IMR-90 (cell line): ENCODE data around the gene CDX2. TPM values are rescaled to one million over a fixed set of nuclear protein-coding genes. Genes with fewer than 3 reads are reported as not detected.

ENCODE experiments used
- ATAC-seq: fragments of 200-7000 bp; cut with Tn5 transposase; 2 replicates; pipeline ENCODE4 v1.9.1; 2020; ENCODE audit warnings: low read depth, mild to moderate bottlenecking, moderate library complexity
- BruUV-seq: library from RNA; stranded (reverse); fragments of 400-500 nt; replicated peaks from 2 replicates; lab custom pipeline; 2021; lab: Mats Ljungman, UMichigan
- CTCF ChIA-PET: fragments of 300-600 bp; formaldehyde crosslinking; extraction: SDS; loops from one replicate; lab custom pipeline; 2021; ENCODE audit warnings: antibody characterized with exemption; lab: Yijun Ruan, JAX
- POLR2A ChIA-PET: fragments of 300-600 bp; sonication (Branson Sonifier 250); formaldehyde crosslinking; loops from one replicate; lab custom pipeline; 2022; ENCODE audit warnings: antibody characterized with exemption; ENCODE audit not compliant: unreplicated experiment; lab: Charles Lee
- DNase-seq: peaks from one replicate; pipeline ENCODE4 v3.0.0; 2013
- H2AFZ ChIP-seq: replicated peaks from 2 replicates; pipeline ENCODE3; 2013; ENCODE audit warnings: low read length, mild to moderate bottlenecking; ENCODE audit not compliant: poor library complexity
- H2AK5ac ChIP-seq: 2 replicates; pipeline ENCODE4 v1.6.1; 2013; ENCODE audit warnings: low read depth, low read length, inconsistent platforms
- H2AK9ac ChIP-seq: replicated peaks from 2 replicates; pipeline ENCODE3; 2013; ENCODE audit warnings: mild to moderate bottlenecking, low read depth, low read length, moderate library complexity; ENCODE audit not compliant: poor library complexity
- H2BK120ac ChIP-seq: 2 replicates; pipeline ENCODE4 v1.6.1; 2013; ENCODE audit warnings: low read depth, low read length, inconsistent platforms
- H2BK15ac ChIP-seq: 3 replicates; pipeline ENCODE4 v1.6.1; 2013; ENCODE audit warnings: low read depth, low read length, inconsistent platforms
- H2BK20ac ChIP-seq: 2 replicates; pipeline ENCODE4 v1.6.1; 2013; ENCODE audit warnings: low read depth, mild to moderate bottlenecking, inconsistent platforms, low read length, moderate library complexity
- H2BK5ac ChIP-seq: 2 replicates; pipeline ENCODE4 v1.6.1; 2013; ENCODE audit warnings: mild to moderate bottlenecking, low read depth, low read length, inconsistent platforms; ENCODE audit not compliant: poor library complexity, severe bottlenecking
- H3K14ac ChIP-seq: replicated peaks from 2 replicates; pipeline ENCODE4 v1.6.1; 2013; ENCODE audit warnings: low read depth, low read length, inconsistent platforms
- H3K18ac ChIP-seq: 2 replicates; pipeline ENCODE4 v1.6.1; 2013; ENCODE audit warnings: low read depth, low read length, control low read depth
- H3K23ac ChIP-seq: 2 replicates; pipeline ENCODE4 v1.6.1; 2013; ENCODE audit warnings: low read depth, low read length, inconsistent platforms
- H3K27ac ChIP-seq: 2 replicates; pipeline ENCODE4 v1.5.1; 2013; ENCODE audit warnings: mild to moderate bottlenecking, control low read depth, low read length; ENCODE audit not compliant: insufficient read depth
- H3K27me3 ChIP-seq: 2 replicates; pipeline ENCODE4 v1.6.1; 2013; ENCODE audit warnings: low read length; ENCODE audit not compliant: control insufficient read depth, insufficient read depth
- H3K36me3 ChIP-seq: 2 replicates; pipeline ENCODE4 v1.6.1; 2013; ENCODE audit warnings: low read length, mixed read lengths; ENCODE audit not compliant: control insufficient read depth, insufficient read depth
- H3K4ac ChIP-seq: 2 replicates; pipeline ENCODE4 v1.6.1; 2013; ENCODE audit warnings: low read depth, low read length, inconsistent platforms
- H3K4me1 ChIP-seq: 2 replicates; pipeline ENCODE4 v1.6.1; 2013; ENCODE audit warnings: low read length, mixed read lengths; ENCODE audit not compliant: control insufficient read depth, insufficient read depth
- H3K4me2 ChIP-seq: 2 replicates; pipeline ENCODE4 v1.6.1; 2013; ENCODE audit warnings: low read depth, mild to moderate bottlenecking, control low read depth, low read length, moderate library complexity
- H3K4me3 ChIP-seq: 2 replicates; pipeline ENCODE4 v1.5.1; 2013; ENCODE audit warnings: low read depth, mild to moderate bottlenecking, control low read depth, low read length, moderate library complexity; ENCODE audit not compliant: insufficient read depth
- H3K56ac ChIP-seq: 2 replicates; pipeline ENCODE4 v1.6.1; 2013; ENCODE audit warnings: low read length, inconsistent platforms; ENCODE audit not compliant: insufficient read depth; ENCODE audit errors: extremely low read depth
- H3K79me1 ChIP-seq, 2 experiments: 2 replicates each; pipeline ENCODE4 v1.6.1; 2013; ENCODE audit warnings: low read length in 2 of 2, inconsistent platforms in 1 of 2, low read depth in 1 of 2
- H3K9ac ChIP-seq: 2 replicates; pipeline ENCODE4 v1.6.1; 2013; ENCODE audit warnings: low read depth, low read length, control low read depth
- H3K9me1 ChIP-seq: 2 replicates; pipeline ENCODE4 v1.6.1; 2013; ENCODE audit warnings: low read length, inconsistent platforms; ENCODE audit not compliant: insufficient read depth
- H3K9me3 ChIP-seq: 2 replicates; pipeline ENCODE4 v1.6.1; 2013; ENCODE audit warnings: low read length; ENCODE audit not compliant: control insufficient read depth, insufficient read depth
- H4K20me1 ChIP-seq: 2 replicates; pipeline ENCODE4 v1.6.1; 2013; ENCODE audit warnings: low read length, inconsistent platforms; ENCODE audit not compliant: insufficient read depth
- H4K5ac ChIP-seq: 2 replicates; pipeline ENCODE4 v1.6.1; 2013; ENCODE audit warnings: mild to moderate bottlenecking, low read depth, low read length, control low read depth
- H4K8ac ChIP-seq, 2 experiments: 2 replicates each; pipeline ENCODE4 v1.6.1; 2013; ENCODE audit warnings: low read depth in 2 of 2, low read length in 2 of 2, control low read depth in 1 of 2, inconsistent platforms in 1 of 2
- H4K91ac ChIP-seq: 2 replicates; pipeline ENCODE4 v1.6.1; 2013; ENCODE audit warnings: low read depth, low read length, inconsistent platforms; ENCODE audit not compliant: insufficient read depth
- BHLHE40 ChIP-seq: fragments of 150-350 bp; IDR thresholded peaks from 2 replicates; pipeline ENCODE4 v1.6.1; 2016; ENCODE audit warnings: mild to moderate bottlenecking, low read depth, low read length
- CEBPB ChIP-seq: IDR thresholded peaks from 2 replicates; pipeline ENCODE4 v1.6.1; 2012; ENCODE audit warnings: low read depth, low read length, improper control_type of control experiment
- CHD1 ChIP-seq: IDR thresholded peaks from 2 replicates; pipeline ENCODE4 v1.6.1; 2012; ENCODE audit warnings: low read depth, low read length, improper control_type of control experiment
- MAZ ChIP-seq: IDR thresholded peaks from 2 replicates; pipeline ENCODE4 v1.6.1; 2012; ENCODE audit warnings: low read depth, mild to moderate bottlenecking, low read length, improper control_type of control experiment, moderate library complexity, borderline replicate concordance
- MXI1 ChIP-seq: IDR thresholded peaks from 2 replicates; pipeline ENCODE4 v1.6.1; 2012; ENCODE audit warnings: low read depth, mild to moderate bottlenecking, low read length, moderate library complexity, borderline replicate concordance
- NFE2L2 ChIP-seq: fragments of 150-350 bp; IDR thresholded peaks from 2 replicates; pipeline ENCODE4 v1.6.1; 2016; ENCODE audit warnings: low read depth, mild to moderate bottlenecking, low read length
- POLR2A ChIP-seq: IDR thresholded peaks from 2 replicates; pipeline ENCODE4 v1.6.1; 2012; ENCODE audit warnings: mild to moderate bottlenecking, low read depth, low read length
- RAD21 ChIP-seq: IDR thresholded peaks from 2 replicates; pipeline ENCODE4 v1.6.1; 2012; ENCODE audit warnings: low read length, improper control_type of control experiment
- RFX5 ChIP-seq: IDR thresholded peaks from 2 replicates; pipeline ENCODE4 v1.8.0; 2012; ENCODE audit warnings: low read depth, mild to moderate bottlenecking, low read length, moderate library complexity
- SMC3 ChIP-seq: fragments of 150-350 bp; IDR thresholded peaks from 2 replicates; pipeline ENCODE4 v1.6.1; 2016; ENCODE audit warnings: low read depth, mild to moderate bottlenecking, antibody characterized with exemption, low read length, moderate library complexity
- WGBS, 2 experiments: methylation state at CpG; one replicate each; pipeline versions ENCODE4 v1.1.5 to v1.1.7; 2013; ENCODE audit warnings: missing lambda C conversion rate in 2 of 2; ENCODE audit not compliant: insufficient read length in 1 of 2; ENCODE audit errors: extremely low coverage in 2 of 2; 5-methylcytosine and 5-hydroxymethylcytosine counted together
- dilution Hi-C: fragments of 300-500 bp; cut with HindIII; formaldehyde crosslinking; loops from one replicate; pipeline ENCODE4 v1.14.3; 2018; ENCODE audit warnings: low sequenced_read_pairs; ENCODE audit not compliant: unreplicated experiment
- in situ Hi-C: fragments of 300-500 bp; cut with MboI; formaldehyde crosslinking; loops from 3 replicates; pipeline ENCODE4 v1.14.3; 2019; ENCODE audit warnings: low sequenced_read_pairs, inconsistent platforms, mixed read lengths
- intact Hi-C: fragments of 100-400 bp; cut with micrococcal nuclease; formaldehyde crosslinking; loops from 2 replicates; pipeline ENCODE4 v1.10.0; 2022
- polyA plus RNA-seq, 3 experiments: library from polyadenylated mRNA; depleted of rRNA; stranded (reverse); fragments of >200 nt; gene quantifications; 2 replicates each; pipeline ENCODE4 v1.2.3, GENCODE V29; 2012; ENCODE audit warnings: low replicate concordance in 1 of 3
- total RNA-seq: library from RNA; depleted of rRNA; stranded (reverse); fragments of >200 nt; gene quantifications from 2 replicates; pipeline ENCODE4 v1.2.3, GENCODE V29; 2012
- TF ChIP-seq, protein P1 (sequence below): conservative IDR thresholded peaks from 2 replicates; pipeline ENCODE4 v1.5.1; 2012; ENCODE audit warnings: mild to moderate bottlenecking, low read depth, low read length, improper control_type of control experiment
- TF ChIP-seq, protein P2 (sequence below): fragments of 150-350 bp; IDR thresholded peaks from 2 replicates; pipeline ENCODE4 v1.6.1; 2017; ENCODE audit warnings: mild to moderate bottlenecking, antibody characterized with exemption, low read length, low read depth

Gene CDX2
- total and polyA plus RNA-seq, 2 of the 4 experiments (the other 2 are of a cell fraction), result not detected

GRCh38 chr13:27921421-27921960, 47.6 kb downstream of the CDX2 start:
- no peaks in the 10 kb centered on the region for H3K79me1 ChIP-seq
- H2AK9ac ChIP-seq, result no peak overlapping the region
- no peak overlapping the region for H3K14ac ChIP-seq
- no peak overlapping the region for H2BK5ac ChIP-seq
- CTCF ChIA-PET, result interaction anchor here (0.6 to 0.9 kb wide), 2 partner anchors 12 to 226 kb away, joined by 3 read pairs; no protein-coding TSS in a partner anchor
- no peak overlapping the region for H2BK20ac ChIP-seq
- no peak overlapping the region for H3K56ac ChIP-seq
- H3K4me3 ChIP-seq, result peak overlapping the region; percentile 9; the same call in 1 of the 2 replicates
- TF ChIP-seq CEBPB (no peak), MAZ (no peak), POLR2A (no peak), RFX5 (no peak), NFE2L2 (no peak), MXI1 (no peak), RAD21 (no peak), CHD1 (no peak), SMC3 (no peak), BHLHE40 (no peak)
- TF ChIP-seq, protein P1, sequence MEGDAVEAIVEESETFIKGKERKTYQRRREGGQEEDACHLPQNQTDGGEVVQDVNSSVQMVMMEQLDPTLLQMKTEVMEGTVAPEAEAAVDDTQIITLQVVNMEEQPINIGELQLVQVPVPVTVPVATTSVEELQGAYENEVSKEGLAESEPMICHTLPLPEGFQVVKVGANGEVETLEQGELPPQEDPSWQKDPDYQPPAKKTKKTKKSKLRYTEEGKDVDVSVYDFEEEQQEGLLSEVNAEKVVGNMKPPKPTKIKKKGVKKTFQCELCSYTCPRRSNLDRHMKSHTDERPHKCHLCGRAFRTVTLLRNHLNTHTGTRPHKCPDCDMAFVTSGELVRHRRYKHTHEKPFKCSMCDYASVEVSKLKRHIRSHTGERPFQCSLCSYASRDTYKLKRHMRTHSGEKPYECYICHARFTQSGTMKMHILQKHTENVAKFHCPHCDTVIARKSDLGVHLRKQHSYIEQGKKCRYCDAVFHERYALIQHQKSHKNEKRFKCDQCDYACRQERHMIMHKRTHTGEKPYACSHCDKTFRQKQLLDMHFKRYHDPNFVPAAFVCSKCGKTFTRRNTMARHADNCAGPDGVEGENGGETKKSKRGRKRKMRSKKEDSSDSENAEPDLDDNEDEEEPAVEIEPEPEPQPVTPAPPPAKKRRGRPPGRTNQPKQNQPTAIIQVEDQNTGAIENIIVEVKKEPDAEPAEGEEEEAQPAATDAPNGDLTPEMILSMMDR, result no peak
- TF ChIP-seq, protein P2, sequence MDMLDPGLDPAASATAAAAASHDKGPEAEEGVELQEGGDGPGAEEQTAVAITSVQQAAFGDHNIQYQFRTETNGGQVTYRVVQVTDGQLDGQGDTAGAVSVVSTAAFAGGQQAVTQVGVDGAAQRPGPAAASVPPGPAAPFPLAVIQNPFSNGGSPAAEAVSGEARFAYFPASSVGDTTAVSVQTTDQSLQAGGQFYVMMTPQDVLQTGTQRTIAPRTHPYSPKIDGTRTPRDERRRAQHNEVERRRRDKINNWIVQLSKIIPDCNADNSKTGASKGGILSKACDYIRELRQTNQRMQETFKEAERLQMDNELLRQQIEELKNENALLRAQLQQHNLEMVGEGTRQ, result no peak
- H2BK15ac ChIP-seq, result no peak overlapping the region
- H2AFZ ChIP-seq, result peak overlapping the region; percentile 68
- ATAC-seq, result no peak
- H3K9ac ChIP-seq, result no peak overlapping the region
- peaks cover 95% of the 10 kb centered on the region for H3K27me3 ChIP-seq
- no peak for DNase-seq
- no peak overlapping the region for H3K4ac ChIP-seq
- intact Hi-C loops, result no loop called here
- no peak overlapping the region for H4K8ac ChIP-seq
- no peak overlapping the region for H2BK120ac ChIP-seq
- no TSS peak for BruUV-seq
- no peak overlapping the region for H4K5ac ChIP-seq
- H2AK5ac ChIP-seq, result no peak overlapping the region
- no peaks in the 10 kb centered on the region for H3K36me3 ChIP-seq
- dilution Hi-C loops, result no loop called here
- no peaks in the 10 kb centered on the region for H4K20me1 ChIP-seq
- in situ Hi-C loops, result no loop called here
- no peaks in the 10 kb centered on the region for H3K9me1 ChIP-seq
- no peak overlapping the region for H4K91ac ChIP-seq
- peak overlapping the region; percentile 75; the same call in 1 of the 2 replicates for H3K4me2 ChIP-seq
- no peak overlapping the region for H3K23ac ChIP-seq
- peaks cover 3% of the 10 kb centered on the region; the same call in 1 of the 2 replicates for H3K4me1 ChIP-seq
- POLR2A ChIA-PET, result interaction anchor here (0.7 kb wide), 1 partner anchor 590 kb away, joined by 3 read pairs; no protein-coding TSS in a partner anchor
- H3K18ac ChIP-seq, result no peak overlapping the region
- WGBS, 2 experiments, result 6% methylated on average over 10 of the region's 41 CpGs; no CpG with 5 or more reads in 1 of the 2 experiments
- H3K27ac ChIP-seq, result no peak overlapping the region
- H3K9me3 ChIP-seq, result peaks cover 8% of the 10 kb centered on the region
